ENCODE data around the gene F10.

DNA sequence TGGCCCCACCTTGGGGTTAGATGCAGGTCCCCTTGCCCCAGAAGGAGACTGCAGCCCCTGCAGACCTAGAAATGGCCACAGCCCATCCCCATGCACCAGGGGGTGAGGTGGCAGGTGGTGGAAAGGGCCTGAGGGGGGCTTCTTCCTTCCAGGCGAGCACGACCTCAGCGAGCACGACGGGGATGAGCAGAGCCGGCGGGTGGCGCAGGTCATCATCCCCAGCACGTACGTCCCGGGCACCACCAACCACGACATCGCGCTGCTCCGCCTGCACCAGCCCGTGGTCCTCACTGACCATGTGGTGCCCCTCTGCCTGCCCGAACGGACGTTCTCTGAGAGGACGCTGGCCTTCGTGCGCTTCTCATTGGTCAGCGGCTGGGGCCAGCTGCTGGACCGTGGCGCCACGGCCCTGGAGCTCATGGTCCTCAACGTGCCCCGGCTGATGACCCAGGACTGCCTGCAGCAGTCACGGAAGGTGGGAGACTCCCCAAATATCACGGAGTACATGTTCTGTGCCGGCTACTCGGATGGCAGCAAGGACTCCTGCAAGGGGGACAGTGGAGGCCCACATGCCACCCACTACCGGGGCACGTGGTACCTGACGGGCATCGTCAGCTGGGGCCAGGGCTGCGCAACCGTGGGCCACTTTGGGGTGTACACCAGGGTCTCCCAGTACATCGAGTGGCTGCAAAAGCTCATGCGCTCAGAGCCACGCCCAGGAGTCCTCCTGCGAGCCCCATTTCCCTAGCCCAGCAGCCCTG lies 4.2 kb upstream of the F10 start:
- no peak for TF ChIP-seq POLR2A (IDR thresholded peaks at IDR 0.05)
- TF ChIP-seq, protein P1, sequence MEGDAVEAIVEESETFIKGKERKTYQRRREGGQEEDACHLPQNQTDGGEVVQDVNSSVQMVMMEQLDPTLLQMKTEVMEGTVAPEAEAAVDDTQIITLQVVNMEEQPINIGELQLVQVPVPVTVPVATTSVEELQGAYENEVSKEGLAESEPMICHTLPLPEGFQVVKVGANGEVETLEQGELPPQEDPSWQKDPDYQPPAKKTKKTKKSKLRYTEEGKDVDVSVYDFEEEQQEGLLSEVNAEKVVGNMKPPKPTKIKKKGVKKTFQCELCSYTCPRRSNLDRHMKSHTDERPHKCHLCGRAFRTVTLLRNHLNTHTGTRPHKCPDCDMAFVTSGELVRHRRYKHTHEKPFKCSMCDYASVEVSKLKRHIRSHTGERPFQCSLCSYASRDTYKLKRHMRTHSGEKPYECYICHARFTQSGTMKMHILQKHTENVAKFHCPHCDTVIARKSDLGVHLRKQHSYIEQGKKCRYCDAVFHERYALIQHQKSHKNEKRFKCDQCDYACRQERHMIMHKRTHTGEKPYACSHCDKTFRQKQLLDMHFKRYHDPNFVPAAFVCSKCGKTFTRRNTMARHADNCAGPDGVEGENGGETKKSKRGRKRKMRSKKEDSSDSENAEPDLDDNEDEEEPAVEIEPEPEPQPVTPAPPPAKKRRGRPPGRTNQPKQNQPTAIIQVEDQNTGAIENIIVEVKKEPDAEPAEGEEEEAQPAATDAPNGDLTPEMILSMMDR (IDR thresholded peaks at IDR 0.05) = no peak
